Gastroesophageal sphincter (tissue), 4 donors: ENCODE data around the gene METRNL. TPM values are rescaled to one million over a fixed set of nuclear protein-coding genes. Genes with fewer than 3 reads are reported as not detected.
A peak's percentile ranks its signal among the peaks of the same experiment; 100 is the strongest.

ENCODE experiments used
- ATAC-seq: fragments of 150-250 bp; one replicate; pipeline ENCODE4 v1.9.1; 2016; ENCODE audit warnings: mild to moderate bottlenecking, moderate library complexity
- H3K27ac ChIP-seq, 4 donors: fragments of 200-600 bp; sonication (generic) in 3 of 4; 1 replicate in 3 of 4; 2 replicates in 1 of 4; pipeline ENCODE4 v1.5.1; 2016 to 2019
- H3K27me3 ChIP-seq: fragments of 200-600 bp; sonication (generic); one replicate; pipeline ENCODE4 v1.5.1; 2019
- H3K36me3 ChIP-seq, 2 donors: fragments of 200-600 bp; sonication (generic); one replicate each; pipeline ENCODE4 v1.5.1; 2019; ENCODE audit warnings: control low read depth in 1 of 2
- H3K4me1 ChIP-seq, 3 donors: fragments of 200-600 bp; sonication (generic); 1 replicate in 2 of 3; 2 replicates in 1 of 3; pipeline ENCODE4 v1.5.1; 2016 to 2019; ENCODE audit warnings: control low read depth in 2 of 3
- H3K4me3 ChIP-seq, 2 donors: fragments of 200-600 bp; sonication (generic); one replicate each; pipeline ENCODE4 v1.5.1; 2019; ENCODE audit warnings: mild to moderate bottlenecking in 1 of 2, moderate library complexity in 1 of 2
- H3K9me3 ChIP-seq, 3 donors: fragments of 200-600 bp; sonication (generic); one replicate each; pipeline ENCODE4 v1.5.1; 2017 to 2019; ENCODE audit warnings: control low read depth in 2 of 3
- EP300 ChIP-seq: sonication (generic); formaldehyde crosslinking; IDR thresholded peaks from one replicate; pipeline ENCODE4 v1.6.1; 2017; ENCODE audit warnings: antibody characterized with exemption, mild to moderate bottlenecking
- POLR2A ChIP-seq, 2 donors: fragments of 450-650 bp; IDR thresholded peaks; one replicate each; pipeline ENCODE4 v1.6.1; 2017; ENCODE audit warnings: antibody characterized with exemption in 2 of 2, mild to moderate bottlenecking in 2 of 2, moderate library complexity in 1 of 2
- POLR2AphosphoS5 ChIP-seq: sonication (generic); formaldehyde crosslinking; IDR thresholded peaks from one replicate; pipeline ENCODE4 v1.6.1; 2017; ENCODE audit warnings: antibody characterized with exemption
- WGBS, 2 donors: methylation state at CpG; one replicate each; pipeline ENCODE4 v1.1.5; 2018; ENCODE audit warnings: low coverage in 1 of 2; 5-methylcytosine and 5-hydroxymethylcytosine counted together
- total RNA-seq, 4 donors: library from RNA; depleted of rRNA; stranded (reverse); fragments of >200 nt; gene quantifications; one replicate each; pipeline ENCODE4 v1.1.0, GENCODE V29; 2016
- TF ChIP-seq, protein P1 (sequence below), 4 experiments: fragments of 200-600 bp in 2 of 4; fragments of 450-650 bp in 2 of 4; sonication (generic) in 1 of 4; IDR thresholded peaks; one replicate each; pipeline ENCODE4 v1.5.1; 2017 to 2019; ENCODE audit warnings: antibody characterized with exemption in 4 of 4, mild to moderate bottlenecking in 2 of 4, moderate library complexity in 2 of 4

Gene METRNL
- total RNA-seq, 4 donors from 2014 or later = 41.1 to 82.6 (median 66.3) TPM

DNA sequence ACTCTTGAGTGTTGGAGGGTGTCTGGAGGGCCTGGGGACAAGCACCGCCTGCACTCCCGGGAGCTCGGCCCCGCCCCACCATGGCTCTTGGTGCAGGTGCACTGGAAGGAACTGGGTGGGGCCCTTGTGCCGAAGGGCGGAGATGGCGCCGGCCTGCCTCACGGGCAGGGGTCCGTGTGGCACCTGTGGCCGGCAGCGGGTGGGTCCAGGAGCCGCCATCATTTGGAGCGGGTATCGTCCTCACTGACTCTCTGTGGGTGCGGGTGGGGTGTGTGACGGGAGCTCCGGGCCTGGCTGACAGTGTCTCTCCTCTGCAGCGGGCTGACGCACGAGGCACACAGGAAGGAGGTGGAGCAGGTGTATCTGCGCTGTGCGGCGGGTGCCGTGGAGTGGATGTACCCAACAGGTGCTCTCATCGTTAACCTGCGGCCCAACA lies 5.2 kb downstream of the METRNL start:
- H3K4me1 ChIP-seq = peaks cover 0 to 88% (median 61%) of the 10 kb centered on the region in 3 donors
- no CpG with 5 or more reads among the region's 27 CpGs for WGBS, 2 donors

DNA sequence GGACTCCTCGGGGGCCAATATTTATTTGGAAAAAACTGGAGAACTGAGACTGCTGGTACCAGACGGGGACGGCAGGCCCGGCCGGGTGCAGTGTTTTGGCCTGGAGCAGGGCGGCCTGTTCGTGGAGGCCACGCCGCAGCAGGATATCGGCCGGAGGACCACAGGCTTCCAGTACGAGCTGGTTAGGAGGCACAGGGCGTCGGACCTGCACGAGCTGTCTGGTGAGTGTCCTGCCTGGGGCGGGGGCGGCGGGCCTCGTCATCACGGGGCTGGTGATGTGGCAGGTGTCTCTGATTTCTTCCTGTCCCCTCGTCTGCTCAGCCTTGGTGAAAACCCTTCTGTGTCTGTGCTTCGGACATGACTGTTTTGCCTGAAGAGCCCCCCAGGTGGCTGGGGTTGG lies 5.7 kb downstream of the METRNL start:
- 78% methylated on average over 6 of the region's 22 CpGs; no CpG with 5 or more reads in 1 of the 2 donors for WGBS, 2 donors

More for the DNA sequence above, 5.2 kb downstream of the METRNL start:
- Histone ChIP-seq H3K4me3 (no peak overlapping the region), H3K36me3 (peaks cover 0 to 48% of the 10 kb centered on the region in 2 donors), H3K9me3 (no peaks in the 10 kb centered on the region), H3K27ac (peak overlapping the region in 3 of 4 donors; percentile 88 to 91 (median 90)), H3K27me3 (no peaks in the 10 kb centered on the region)
- TF ChIP-seq POLR2A (IDR thresholded peaks at IDR 0.05) = no peak
- TF ChIP-seq, protein P1, sequence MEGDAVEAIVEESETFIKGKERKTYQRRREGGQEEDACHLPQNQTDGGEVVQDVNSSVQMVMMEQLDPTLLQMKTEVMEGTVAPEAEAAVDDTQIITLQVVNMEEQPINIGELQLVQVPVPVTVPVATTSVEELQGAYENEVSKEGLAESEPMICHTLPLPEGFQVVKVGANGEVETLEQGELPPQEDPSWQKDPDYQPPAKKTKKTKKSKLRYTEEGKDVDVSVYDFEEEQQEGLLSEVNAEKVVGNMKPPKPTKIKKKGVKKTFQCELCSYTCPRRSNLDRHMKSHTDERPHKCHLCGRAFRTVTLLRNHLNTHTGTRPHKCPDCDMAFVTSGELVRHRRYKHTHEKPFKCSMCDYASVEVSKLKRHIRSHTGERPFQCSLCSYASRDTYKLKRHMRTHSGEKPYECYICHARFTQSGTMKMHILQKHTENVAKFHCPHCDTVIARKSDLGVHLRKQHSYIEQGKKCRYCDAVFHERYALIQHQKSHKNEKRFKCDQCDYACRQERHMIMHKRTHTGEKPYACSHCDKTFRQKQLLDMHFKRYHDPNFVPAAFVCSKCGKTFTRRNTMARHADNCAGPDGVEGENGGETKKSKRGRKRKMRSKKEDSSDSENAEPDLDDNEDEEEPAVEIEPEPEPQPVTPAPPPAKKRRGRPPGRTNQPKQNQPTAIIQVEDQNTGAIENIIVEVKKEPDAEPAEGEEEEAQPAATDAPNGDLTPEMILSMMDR (IDR thresholded peaks at IDR 0.05) = no peak
- TF ChIP-seq EP300 = no peak
- no peak for TF ChIP-seq POLR2AphosphoS5
- no peak for ATAC-seq

DNA sequence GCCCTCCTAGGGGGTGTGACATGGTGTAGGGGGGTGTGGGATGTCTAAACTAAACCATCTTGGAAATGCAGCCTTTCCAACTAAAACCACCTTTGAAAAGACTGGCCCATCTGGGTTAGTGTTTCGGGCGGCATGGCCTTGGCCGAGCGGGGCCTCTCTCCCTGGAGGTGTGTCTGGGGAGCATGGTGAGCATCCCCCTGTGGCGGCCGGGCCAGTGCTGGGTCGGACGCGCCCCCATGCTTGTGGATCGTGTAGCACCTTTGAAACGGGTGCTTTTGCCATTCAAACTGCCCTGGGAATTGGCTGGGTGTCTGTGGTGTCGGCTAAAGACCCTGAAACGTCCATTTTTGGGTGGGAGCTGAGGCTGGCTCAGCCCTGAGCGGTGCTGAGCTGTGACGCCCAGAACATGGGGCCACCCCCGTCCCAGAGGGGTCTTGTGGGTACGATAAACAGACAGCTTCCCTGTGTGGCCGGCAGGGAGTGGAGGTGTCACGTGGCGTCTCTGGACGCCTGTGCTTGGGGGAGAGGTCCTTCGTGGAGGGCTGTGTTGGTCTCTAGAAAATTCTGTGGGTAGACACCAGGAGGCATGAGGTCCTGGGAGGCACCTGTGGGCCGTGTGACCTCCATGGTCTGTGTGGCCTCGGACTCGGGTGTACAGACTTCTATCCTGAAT lies 6.3 kb downstream of the METRNL start:
- Histone ChIP-seq H3K27ac (peak overlapping the region in 1 of 4 donors; percentile 90), H3K4me3 (no peak overlapping the region), H3K36me3 (peaks cover 0 to 53% of the 10 kb centered on the region in 2 donors), H3K27me3 (no peaks in the 10 kb centered on the region), H3K9me3 (no peaks in the 10 kb centered on the region), H3K4me1 (peaks cover 0 to 94% (median 63%) of the 10 kb centered on the region in 3 donors)
- no peak for ATAC-seq
- TF ChIP-seq EP300 = no peak
- WGBS, 2 donors = 80 to 94% methylated on average over 3 to 13 of the region's 25 CpGs

More for the DNA sequence above, 5.7 kb downstream of the METRNL start:
- no peak for ATAC-seq
- Histone ChIP-seq H3K4me1 (peaks cover 0 to 92% (median 61%) of the 10 kb centered on the region in 3 donors), H3K27ac (peak overlapping the region in 2 of 4 donors; percentile 88 to 90), H3K36me3 (peaks cover 0 to 51% of the 10 kb centered on the region in 2 donors), H3K27me3 (no peaks in the 10 kb centered on the region), H3K4me3 (no peak overlapping the region), H3K9me3 (no peaks in the 10 kb centered on the region)
- TF ChIP-seq EP300 (no peak), POLR2A (IDR thresholded peaks at IDR 0.05) (no peak)
- TF ChIP-seq, protein P1 (IDR thresholded peaks at IDR 0.05) = no peak

DNA sequence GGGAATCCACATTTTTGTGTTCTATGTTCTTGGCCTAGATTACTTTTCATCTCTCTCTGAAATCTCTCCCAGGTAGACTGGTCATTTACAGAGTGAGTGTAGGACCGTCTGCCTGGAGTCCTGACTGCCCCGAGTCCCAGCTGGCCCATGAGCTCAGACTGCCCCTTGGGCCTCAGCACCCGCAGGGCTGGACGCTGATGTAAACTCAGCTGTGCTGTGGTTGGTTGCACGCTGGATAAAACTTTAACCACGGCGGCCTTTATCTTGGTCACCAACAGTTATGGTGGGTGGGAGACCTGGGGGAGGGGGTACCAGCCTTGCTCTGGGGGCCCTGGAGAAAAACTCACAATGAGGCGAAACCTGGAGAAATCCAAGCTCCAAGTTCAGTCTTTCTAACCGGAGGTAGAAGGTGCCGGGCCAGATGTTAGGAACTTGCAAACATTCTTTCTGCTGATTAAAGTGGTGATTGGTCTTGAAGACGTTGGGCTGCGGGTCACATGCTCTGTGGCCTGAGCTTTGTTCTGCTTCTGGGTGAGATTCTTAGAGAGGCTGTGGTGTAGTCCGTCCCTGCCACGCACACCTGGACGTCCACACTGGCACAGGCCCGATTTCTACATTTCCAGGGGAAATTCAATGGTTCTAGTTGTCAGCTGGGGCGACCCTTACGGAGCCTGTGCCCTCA lies 6.9 kb downstream of the METRNL start:
- 90 to 100% methylated on average over 1 to 10 of the region's 18 CpGs for WGBS, 2 donors
- Histone ChIP-seq H3K4me1 (peaks cover 0 to 95% (median 67%) of the 10 kb centered on the region in 3 donors), H3K36me3 (peaks cover 0 to 60% of the 10 kb centered on the region in 2 donors)

More for the DNA sequence above, 6.9 kb downstream of the METRNL start:
- Histone ChIP-seq H3K27me3 (no peaks in the 10 kb centered on the region), H3K4me3 (no peak overlapping the region), H3K9me3 (no peaks in the 10 kb centered on the region), H3K27ac (peak overlapping the region in 1 of 4 donors; percentile 90)
- no peak for TF ChIP-seq EP300
- TF ChIP-seq, protein P1 (IDR thresholded peaks at IDR 0.05) = no peak
- no peak for TF ChIP-seq POLR2A (IDR thresholded peaks at IDR 0.05)
- no peak for TF ChIP-seq POLR2AphosphoS5
- ATAC-seq = no peak
